ENCODE results near the gene DCHS2. TPM values are rescaled to one million over a fixed set of nuclear protein-coding genes. Genes with fewer than 3 reads are reported as not detected.

Gene DCHS2
- polyA plus RNA-seq, 5 donors = 1.2 to 3.2 (median 2.1) TPM

GRCh38 chr4:154489558-154490233 lies 1.9 kb downstream of the DCHS2 start:
- no peak for DNase-seq

- DNase-seq = no peak
Observed at GRCh38 chr4:154487145-154487544, 4.5 kb downstream of the DCHS2 start.

GRCh38 chr4:154485127-154485773 lies 6.3 kb downstream of the DCHS2 start:
- no peak for DNase-seq

GRCh38 chr4:154478547-154478946 lies 13.1 kb downstream of the DCHS2 start:
- no peak for DNase-seq

- no peak for DNase-seq
Observed at GRCh38 chr4:154478128-154478527, 13.5 kb downstream of the DCHS2 start.

- DNase-seq = peak in 1 of 2 donors; percentile 26
Observed at GRCh38 chr4:154476232-154476631, 15.4 kb downstream of the DCHS2 start.

GRCh38 chr4:154475820-154476219 lies 15.8 kb downstream of the DCHS2 start:
- DNase-seq = no peak

GRCh38 chr4:154473497-154473896 lies 18.1 kb downstream of the DCHS2 start:
- DNase-seq = no peak

GRCh38 chr4:154472858-154473257 lies 18.7 kb downstream of the DCHS2 start:
- DNase-seq = no peak

GRCh38 chr4:154471526-154472331 lies 19.9 kb downstream of the DCHS2 start:
- no peak for DNase-seq

GRCh38 chr4:154471032-154471431 lies 20.6 kb downstream of the DCHS2 start:
- no peak for DNase-seq

GRCh38 chr4:154467886-154468285 lies 23.7 kb downstream of the DCHS2 start:
- peak; percentile 52 to 53 for DNase-seq

GRCh38 chr4:154466336-154466735 lies 25.3 kb downstream of the DCHS2 start:
- no peak for DNase-seq

GRCh38 chr4:154465085-154465484 lies 26.5 kb downstream of the DCHS2 start:
- no peak for DNase-seq

- DNase-seq = no peak
Observed at GRCh38 chr4:154464654-154465053, 26.9 kb downstream of the DCHS2 start.

- DNase-seq = peak in 1 of 2 donors; percentile 48
Observed at GRCh38 chr4:154462081-154462810, 29.4 kb downstream of the DCHS2 start.

GRCh38 chr4:154457471-154457870 lies 34.1 kb downstream of the DCHS2 start:
- no peak for DNase-seq

GRCh38 chr4:154456889-154457288 lies 34.7 kb downstream of the DCHS2 start:
- no peak for DNase-seq

- no peak for DNase-seq
Observed at GRCh38 chr4:154456240-154456639, 35.4 kb downstream of the DCHS2 start.

- no peak for DNase-seq
Observed at GRCh38 chr4:154455111-154455510, 36.5 kb downstream of the DCHS2 start.

GRCh38 chr4:154454710-154455109 lies 36.9 kb downstream of the DCHS2 start:
- no peak for DNase-seq

- no peak for DNase-seq
Observed at GRCh38 chr4:154452798-154453346, 38.7 kb downstream of the DCHS2 start.

Measured in right lung (tissue), 5 donors.